HCT116 (cell line): ENCODE data around the gene DPEP3. TPM values are rescaled to one million over a fixed set of nuclear protein-coding genes. Genes with fewer than 3 reads are reported as not detected.

ENCODE experiments used
- ATAC-seq: fragments of 200-7000 bp; cut with Tn5 transposase; 2 replicates; pipeline ENCODE4 v1.9.1; 2020; ENCODE audit warnings: mild to moderate bottlenecking, moderate library complexity
- BruUV-seq: library from RNA; stranded (reverse); fragments of 400-500 nt; replicated peaks from 2 replicates; lab custom pipeline; 2021; lab: Mats Ljungman, UMichigan
- CTCF ChIA-PET: fragments of 300-600 bp; sonication (Branson Sonifier 250); formaldehyde crosslinking; loops from one replicate; lab custom pipeline; 2021; ENCODE audit warnings: antibody characterized with exemption; lab: Charles Lee
- POLR2A ChIA-PET: fragments of 300-600, 350-600 bp; sonication (Branson Sonifier 250); formaldehyde crosslinking; loops from one replicate; lab custom pipeline; 2021; ENCODE audit warnings: antibody characterized with exemption; lab: Charles Lee
- RAD21 ChIA-PET, 2 experiments: fragments of 300-600 bp; sonication (Branson Sonifier 250); formaldehyde crosslinking; loops; one replicate each; lab custom pipeline; 2023; ENCODE audit warnings: low total read pairs in 2 of 2; ENCODE audit not compliant: uncharacterized antibody in 2 of 2, unreplicated experiment in 2 of 2, low non-redundant PET in 1 of 2; lab: Charles Lee
- DNase-seq: peaks from one replicate; pipeline ENCODE4 v3.0.0-alpha.2; 2010; ENCODE audit warnings: low read depth, low spot score
- H2AFZ ChIP-seq: fragments of 200-600 bp; shearing (Covaris generic), sonication (generic); 2 replicates; pipeline ENCODE4 v1.6.1; 2017; ENCODE audit warnings: low read depth, mixed run types, mixed read lengths, antibody characterized with exemption, low read length; ENCODE audit not compliant: poor library complexity, severe bottlenecking
- H3K27ac ChIP-seq: 2 replicates; pipeline ENCODE4 v1.5.1; 2012; ENCODE audit warnings: low read depth, low read length
- H3K27me3 ChIP-seq: fragments of 200-600 bp; sonication (generic); 2 replicates; pipeline ENCODE4 v1.6.1; 2016; ENCODE audit warnings: mixed run types, low read length, mixed read lengths; ENCODE audit not compliant: insufficient read depth
- H3K36me3 ChIP-seq, 2 experiments: fragments of 200-500 bp in 1 of 2; fragments of 200-600 bp in 1 of 2; sonication (Bioruptor generic) in 1 of 2; sonication (generic) in 1 of 2; 2 replicates each; pipeline versions ENCODE4 v1.5.1 to v1.6.1; 2014 to 2016; ENCODE audit warnings: low read length in 2 of 2, inconsistent platforms in 1 of 2, mixed read lengths in 1 of 2, mixed run types in 1 of 2; ENCODE audit not compliant: insufficient read depth in 2 of 2, control insufficient read depth in 1 of 2
- H3K4me1 ChIP-seq, 2 experiments: fragments of 200-600 bp in 1 of 2; sonication (generic) in 1 of 2; 2 replicates each; pipeline versions ENCODE4 v1.5.1 to v1.6.1; 2012 to 2017; ENCODE audit warnings: low read length in 2 of 2, inconsistent platforms in 1 of 2, mild to moderate bottlenecking in 1 of 2, mixed read lengths in 1 of 2, mixed run types in 1 of 2, moderate library complexity in 1 of 2; ENCODE audit not compliant: insufficient read depth in 2 of 2, control insufficient read depth in 1 of 2
- H3K4me2 ChIP-seq: fragments of 200-600 bp; sonication (generic); 2 replicates; pipeline ENCODE4 v1.6.1; 2017; ENCODE audit warnings: mixed run types, low read length, mixed read lengths
- H3K4me3 ChIP-seq, 2 experiments: fragments of 200-600 bp in 1 of 2; sonication (generic) in 1 of 2; replicated peaks in 1 of 2; 2 replicates each; pipeline ENCODE4 v1.5.1; 2011 to 2016; ENCODE audit warnings: low read length in 2 of 2, control low read depth in 1 of 2, low read depth in 1 of 2, mild to moderate bottlenecking in 1 of 2, mixed read lengths in 1 of 2, mixed run types in 1 of 2
- H3K79me2 ChIP-seq: fragments of 200-600 bp; sonication (generic); 2 replicates; pipeline ENCODE4 v1.6.1; 2017; ENCODE audit warnings: mild to moderate bottlenecking, mixed run types, low read length, moderate library complexity, mixed read lengths; ENCODE audit not compliant: insufficient read depth
- H3K9ac ChIP-seq: fragments of 200-600 bp; sonication (generic); 2 replicates; pipeline ENCODE4 v1.6.1; 2016; ENCODE audit warnings: low read length, mixed read lengths
- H3K9me2 ChIP-seq: fragments of 200-600 bp; sonication (generic), shearing (Covaris generic); 2 replicates; pipeline ENCODE4 v1.6.1; 2017; ENCODE audit warnings: mixed run types, mild to moderate bottlenecking, moderate library complexity; ENCODE audit not compliant: insufficient read depth
- H3K9me3 ChIP-seq, 2 experiments: fragments of 200-500 bp in 1 of 2; fragments of 200-600 bp in 1 of 2; sonication (Bioruptor generic) in 1 of 2; sonication (generic) in 1 of 2; 2 replicates each; pipeline ENCODE4 v1.6.1; 2014 to 2017; ENCODE audit warnings: low read length in 2 of 2, mixed read lengths in 2 of 2, inconsistent platforms in 1 of 2, low read depth in 1 of 2, mild to moderate bottlenecking in 1 of 2, mixed run types in 1 of 2, moderate library complexity in 1 of 2; ENCODE audit not compliant: control insufficient read depth in 1 of 2, insufficient read depth in 1 of 2
- H4K20me1 ChIP-seq: fragments of 200-600 bp; sonication (generic), shearing (Covaris generic); 2 replicates; pipeline ENCODE4 v1.6.1; 2017; ENCODE audit warnings: mixed run types, mild to moderate bottlenecking, moderate library complexity; ENCODE audit not compliant: insufficient read depth
- CBX3 ChIP-seq: IDR thresholded peaks from 2 replicates; pipeline ENCODE4 v1.6.1; 2012; ENCODE audit warnings: low read depth
- EGR1 ChIP-seq: IDR thresholded peaks from 2 replicates; pipeline ENCODE4 v1.6.1; 2012; ENCODE audit warnings: low read depth
- ELF1 ChIP-seq: IDR thresholded peaks from 2 replicates; pipeline ENCODE4 v1.6.1; 2012; ENCODE audit warnings: low read depth, borderline replicate concordance
- EZH2 ChIP-seq: fragments of 200-600 bp; sonication (generic); IDR thresholded peaks from 2 replicates; pipeline ENCODE4 v1.6.1; 2017; ENCODE audit warnings: antibody characterized with exemption, mixed run types
- EZH2phosphoT487 ChIP-seq: fragments of 200-600 bp; IDR thresholded peaks from 2 replicates; pipeline ENCODE4 v1.6.1; 2018; ENCODE audit warnings: antibody characterized with exemption, borderline replicate concordance
- FOSL1 ChIP-seq: IDR thresholded peaks from 2 replicates; pipeline ENCODE4 v1.6.1; 2012; ENCODE audit warnings: low read depth
- JUND ChIP-seq: IDR thresholded peaks from 2 replicates; pipeline ENCODE4 v1.6.1; 2012
- MAX ChIP-seq: IDR thresholded peaks from 2 replicates; pipeline ENCODE4 v1.6.1; 2012
- POLR2A ChIP-seq: IDR thresholded peaks from 2 replicates; pipeline ENCODE4 v1.7.0; 2011; ENCODE audit warnings: borderline replicate concordance; ENCODE audit not compliant: insufficient read depth, insufficient read length; ENCODE audit errors: extremely low read depth
- POLR2AphosphoS5 ChIP-seq: IDR thresholded peaks from 2 replicates; pipeline ENCODE4 v1.6.1; 2011; ENCODE audit warnings: mild to moderate bottlenecking, low read depth, low read length, moderate library complexity
- RAD21 ChIP-seq: IDR thresholded peaks from 2 replicates; pipeline ENCODE4 v1.6.1; 2012; ENCODE audit warnings: low read depth, mild to moderate bottlenecking
- SRF ChIP-seq: IDR thresholded peaks from 2 replicates; pipeline ENCODE4 v1.6.1; 2012; ENCODE audit warnings: low read depth
- TCF7L2 ChIP-seq: IDR thresholded peaks from 2 replicates; pipeline ENCODE4 v1.7.0; 2011; ENCODE audit warnings: borderline replicate concordance, inconsistent platforms; ENCODE audit not compliant: insufficient read depth, insufficient read length; ENCODE audit errors: extremely low read depth
- YY1 ChIP-seq: IDR thresholded peaks from 2 replicates; pipeline ENCODE4 v1.6.1; 2011; ENCODE audit warnings: low read length, low read depth, moderate library complexity, mild to moderate bottlenecking; ENCODE audit not compliant: insufficient replicate concordance; ENCODE audit errors: extremely low read depth
- ZBTB33 ChIP-seq: IDR thresholded peaks from 2 replicates; pipeline ENCODE4 v1.6.1; 2011; ENCODE audit warnings: mild to moderate bottlenecking, low read length, moderate library complexity; ENCODE audit not compliant: insufficient replicate concordance; ENCODE audit errors: extremely low read depth
- ZNF274 ChIP-seq: fragments of 200-500 bp; sonication (Bioruptor generic); IDR thresholded peaks from 2 replicates; pipeline ENCODE4 v1.6.1; 2014; ENCODE audit warnings: mild to moderate bottlenecking, low read depth, low read length, inconsistent platforms
- intact Hi-C: fragments of 100-400 bp; cut with micrococcal nuclease; formaldehyde crosslinking; loops from 2 replicates; pipeline ENCODE4 v1.10.0; 2022
- total RNA-seq: library from RNA; stranded (reverse); gene quantifications from one replicate; pipeline ENCODE4 v1.2.1, GENCODE V29; 2021; ENCODE audit not compliant: unreplicated experiment

The DPEP3 gene
- total RNA-seq, 1 experiment from 2014 or later = not detected

GRCh38 chr16:67957622-67958021 lies 22.7 kb downstream of the DPEP3 start:
- no peak for DNase-seq
- peaks cover 9 to 10% of the 10 kb centered on the region in 2 experiments; a peak in 3 of 4 replicates for H3K36me3 ChIP-seq
- POLR2A ChIA-PET = no interaction called here
- H3K4me2 ChIP-seq = no peak overlapping the region
- H3K9me3 ChIP-seq = no peaks in the 10 kb centered on the region
- no peaks in the 10 kb centered on the region; a peak in 1 of 4 replicates for H3K4me1 ChIP-seq
- no peak overlapping the region for H3K9ac ChIP-seq
- intact Hi-C loops = no loop called here
- no peak overlapping the region for H2AFZ ChIP-seq
- no peak overlapping the region for H3K4me3 ChIP-seq
- TF ChIP-seq JUND (no peak), ZNF274 (no peak), POLR2A (no peak), CBX3 (no peak), FOSL1 (no peak), ZBTB33 (no peak), YY1 (no peak), POLR2AphosphoS5 (no peak), TCF7L2 (no peak), EGR1 (no peak), MAX (no peak), SRF (no peak), EZH2phosphoT487 (no peak), ELF1 (no peak), EZH2 (no peak), RAD21 (no peak)
- no peak for ATAC-seq
- no peaks in the 10 kb centered on the region for H4K20me1 ChIP-seq
- BruUV-seq = no TSS peak
- no peaks in the 10 kb centered on the region for H3K79me2 ChIP-seq
- RAD21 ChIA-PET = no interaction called here
- H3K27me3 ChIP-seq = no peaks in the 10 kb centered on the region
- CTCF ChIA-PET = no interaction called here
- H3K9me2 ChIP-seq = no peaks in the 10 kb centered on the region
- H3K27ac ChIP-seq = no peak overlapping the region
